GM19328 (cell line): Measurements from ENCODE around the gene CAPRIN1.

Source experiments
- ATAC-seq: cut with Tn5 transposase; IDR thresholded peaks from one replicate; pipeline ENCODE4 v1.9.1; 2021; ENCODE audit warnings: mild to moderate bottlenecking, moderate library complexity; ENCODE audit not compliant: unreplicated experiment

Gene CAPRIN1

GRCh38 chr11:34139346-34139745 lies 87.8 kb downstream of the CAPRIN1 start:
- no peak for ATAC-seq

GRCh38 chr11:34140149-34140548 lies 88.6 kb downstream of the CAPRIN1 start:
- ATAC-seq = no peak

- ATAC-seq = no peak
Measured at GRCh38 chr11:34143048-34143447, 91.5 kb downstream of the CAPRIN1 start.

- ATAC-seq = no peak
Measured at GRCh38 chr11:34145073-34145472, 93.5 kb downstream of the CAPRIN1 start.

GRCh38 chr11:34145847-34146381 lies 94.4 kb downstream of the CAPRIN1 start:
- peak; percentile 51 for ATAC-seq

- no peak for ATAC-seq
Measured at GRCh38 chr11:34146411-34146810, 94.9 kb downstream of the CAPRIN1 start.

GRCh38 chr11:34146866-34147265 lies 95.3 kb downstream of the CAPRIN1 start:
- no peak for ATAC-seq

- no peak for ATAC-seq
Measured at GRCh38 chr11:34147581-34147980, 96.0 kb downstream of the CAPRIN1 start.

- no peak for ATAC-seq
Measured at GRCh38 chr11:34148504-34149165, 97.1 kb downstream of the CAPRIN1 start.

GRCh38 chr11:34149274-34149673 lies 97.7 kb downstream of the CAPRIN1 start:
- ATAC-seq = no peak

- ATAC-seq = no peak
Measured at GRCh38 chr11:34149786-34150185, 98.3 kb downstream of the CAPRIN1 start.

- no peak for ATAC-seq
Measured at GRCh38 chr11:34150494-34151151, 99.1 kb downstream of the CAPRIN1 start.
